GM23248 (cell line): ENCODE data around the gene CNOT2. TPM values are rescaled to one million over a fixed set of nuclear protein-coding genes. Genes with fewer than 3 reads are reported as not detected.
"Not testable (repeated sequence)": the region's sequence is repeated elsewhere in the genome, so short reads cannot be mapped to it uniquely, and the experiment has no call there.

Experiments used
- DNase-seq: peaks from one replicate; pipeline ENCODE4 v3.0.0-alpha.2; 2015
- H2AFZ ChIP-seq: fragments of 200-600 bp; sonication (generic); 2 replicates; pipeline ENCODE4 v1.6.1; 2016; ENCODE audit warnings: antibody characterized with exemption
- H3F3A ChIP-seq: fragments of 200-600 bp; sonication (generic); 2 replicates; pipeline ENCODE4 v1.6.1; 2016; ENCODE audit warnings: mild to moderate bottlenecking, antibody characterized with exemption, mixed run types; ENCODE audit not compliant: insufficient read depth
- H3K27ac ChIP-seq: fragments of 200-600 bp; sonication (generic); 2 replicates; pipeline ENCODE4 v1.5.1; 2016; ENCODE audit warnings: mild to moderate bottlenecking
- H3K27me3 ChIP-seq: fragments of 200-600 bp; sonication (generic); replicated peaks from 2 replicates; pipeline ENCODE4 v1.6.1; 2016; ENCODE audit warnings: mild to moderate bottlenecking; ENCODE audit not compliant: insufficient read depth
- H3K36me3 ChIP-seq: fragments of 200-600 bp; sonication (generic); 2 replicates; pipeline ENCODE4 v1.6.1; 2016; ENCODE audit warnings: low read depth, mild to moderate bottlenecking
- H3K4me1 ChIP-seq: fragments of 200-600 bp; sonication (generic); 2 replicates; pipeline ENCODE4 v1.6.1; 2016; ENCODE audit warnings: mild to moderate bottlenecking; ENCODE audit not compliant: insufficient read depth
- H3K4me2 ChIP-seq: fragments of 200-600 bp; sonication (generic); one replicate; pipeline ENCODE4 v1.6.1; 2016; ENCODE audit warnings: mild to moderate bottlenecking; ENCODE audit not compliant: unreplicated experiment
- H3K4me3 ChIP-seq: fragments of 200-600 bp; sonication (generic); 2 replicates; pipeline ENCODE4 v1.5.1; 2016; ENCODE audit warnings: mild to moderate bottlenecking
- H3K79me2 ChIP-seq: fragments of 200-600 bp; sonication (generic); 2 replicates; pipeline ENCODE4 v1.6.1; 2016; ENCODE audit warnings: mild to moderate bottlenecking; ENCODE audit not compliant: insufficient read depth
- H3K9ac ChIP-seq: fragments of 200-600 bp; sonication (generic); 2 replicates; pipeline ENCODE4 v1.6.1; 2016; ENCODE audit warnings: mild to moderate bottlenecking
- H3K9me2 ChIP-seq: fragments of 200-600 bp; sonication (generic); 2 replicates; pipeline ENCODE4 v1.6.1; 2016; ENCODE audit warnings: mixed run types, mild to moderate bottlenecking, moderate library complexity; ENCODE audit not compliant: insufficient read depth
- H3K9me3 ChIP-seq: fragments of 200-600 bp; sonication (generic); one replicate; pipeline ENCODE4 v1.6.1; 2017; ENCODE audit warnings: low read depth
- H4K20me1 ChIP-seq: fragments of 200-600 bp; sonication (generic); 2 replicates; pipeline ENCODE4 v1.6.0; 2016; ENCODE audit not compliant: insufficient read depth
- EZH2 ChIP-seq: fragments of 200-600 bp; sonication (generic); IDR thresholded peaks from 2 replicates; pipeline ENCODE4 v1.6.1; 2018; ENCODE audit warnings: antibody characterized with exemption, mild to moderate bottlenecking; ENCODE audit not compliant: insufficient read depth, poor library complexity, severe bottlenecking
- EZH2phosphoT487 ChIP-seq: fragments of 200-600 bp; sonication (generic); IDR thresholded peaks from 2 replicates; pipeline ENCODE4 v1.6.1; 2018; ENCODE audit warnings: antibody characterized with exemption, moderate library complexity, mild to moderate bottlenecking, low read depth; ENCODE audit not compliant: insufficient read depth
- WGBS, 2 experiments: methylation state at CpG; one replicate each; pipeline ENCODE4 v1.1.6; 2015 to 2017; ENCODE audit warnings: low lambda C conversion rate in 2 of 2, low coverage in 1 of 2; ENCODE audit errors: missing lambda C conversion rate in 2 of 2; 5-methylcytosine and 5-hydroxymethylcytosine counted together
- in situ Hi-C: fragments of 300-500 bp; cut with MboI; formaldehyde crosslinking; loops from 2 replicates; pipeline ENCODE4 v1.15.0; 2020
- polyA plus RNA-seq: library from polyadenylated mRNA; unstranded; fragments of >200 nt; fragmentation: Nextera tagmentation; extraction: Ambion mirVana; gene quantifications from 2 replicates; pipeline ENCODE4 v1.2.1, GENCODE V29; 2016
- total RNA-seq: library from RNA; depleted of rRNA; stranded (reverse); fragments of >200 nt; shearing (Covaris generic); gene quantifications from 2 replicates; pipeline ENCODE4 v1.2.3, GENCODE V29; 2014

The CNOT2 gene
- total and polyA plus RNA-seq, 2 experiments from 2014 or later: 74.3 to 92.4 TPM

DNA sequence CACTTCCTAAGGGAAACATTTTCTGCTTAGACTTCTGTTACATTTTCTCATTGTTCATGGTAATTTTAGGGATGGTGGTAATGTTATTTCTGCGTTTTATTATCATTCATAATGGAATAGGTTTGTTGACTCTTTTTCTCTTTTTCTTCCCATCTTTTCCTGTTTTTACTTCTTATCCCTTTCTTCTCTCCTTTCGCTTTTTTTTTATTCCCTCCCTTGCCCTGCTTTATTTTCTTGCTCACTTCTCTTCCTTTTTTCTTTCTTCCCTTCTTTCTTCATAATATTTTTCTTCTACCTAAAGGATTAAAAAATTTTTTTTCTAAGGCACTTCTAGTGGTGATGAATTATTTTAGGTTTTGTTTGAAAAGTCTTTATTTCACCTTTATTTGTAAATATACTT, 45.6 kb downstream of the CNOT2 start:
- TF ChIP-seq EZH2phosphoT487 (no peak), EZH2 (no peak)
- no peaks in the 10 kb centered on the region for H3F3A ChIP-seq

DNA sequence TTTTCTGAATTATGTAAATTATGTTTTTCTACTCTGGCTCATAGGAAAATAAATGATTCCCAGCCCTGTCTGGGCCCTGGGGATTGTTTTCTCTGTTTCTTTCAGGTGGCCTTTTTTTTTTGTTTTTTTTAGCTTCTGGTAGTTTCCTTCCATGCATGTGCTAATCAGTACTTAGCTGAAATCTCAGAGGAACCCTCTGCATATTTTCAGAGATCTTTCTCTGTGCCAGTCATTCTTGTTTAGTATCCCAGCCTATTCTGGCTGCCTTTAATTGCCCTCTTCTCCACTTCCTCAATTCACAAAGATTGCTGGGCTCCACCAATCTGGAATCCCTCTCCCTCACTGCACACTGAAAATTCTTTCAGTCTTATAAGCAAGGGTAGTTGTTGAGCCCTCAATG, 46.9 kb downstream of the CNOT2 start:
- H3K9me3 ChIP-seq: no peaks in the 10 kb centered on the region
- no peak overlapping the region for H2AFZ ChIP-seq
- no peak for TF ChIP-seq EZH2phosphoT487
- TF ChIP-seq EZH2: no peak
- H3K9me2 ChIP-seq: no peaks in the 10 kb centered on the region
- no peaks in the 10 kb centered on the region for H3K4me1 ChIP-seq
- DNase-seq: no peak
- H3K9ac ChIP-seq: no peak overlapping the region
- H3K4me2 ChIP-seq: no peak overlapping the region
- no peak overlapping the region for H3K4me3 ChIP-seq
- H3K27me3 ChIP-seq: no peaks in the 10 kb centered on the region
- in situ Hi-C loops: no loop called here
- H4K20me1 ChIP-seq: 0 out of 2 replicates have a peak, but pooled peaks cover 4% of the 10 kb centered on the region
- peaks cover 30% of the 10 kb centered on the region for H3K36me3 ChIP-seq
- no peaks in the 10 kb centered on the region for H3F3A ChIP-seq
- peaks cover 99% of the 10 kb centered on the region for H3K79me2 ChIP-seq
- H3K27ac ChIP-seq: no peak overlapping the region

More for the DNA sequence above, 45.6 kb downstream of the CNOT2 start:
- peaks cover 30% of the 10 kb centered on the region for H3K36me3 ChIP-seq
- no peaks in the 10 kb centered on the region for H3K9me3 ChIP-seq
- H3K27ac ChIP-seq: no peak overlapping the region
- in situ Hi-C loops: no loop called here
- H3K4me3 ChIP-seq: no peak overlapping the region
- DNase-seq: no peak
- H2AFZ ChIP-seq: no peak overlapping the region
- H3K9me2 ChIP-seq: no peaks in the 10 kb centered on the region
- peaks cover 99% of the 10 kb centered on the region for H3K79me2 ChIP-seq
- no peaks in the 10 kb centered on the region for H3K4me1 ChIP-seq
- H3K4me2 ChIP-seq: no peak overlapping the region
- H4K20me1 ChIP-seq: 0 out of 2 replicates have a peak, but pooled peaks cover 4% of the 10 kb centered on the region
- H3K9ac ChIP-seq: no peak overlapping the region
- 94 to 100% methylated on average over 2 of the region's 2 CpGs for WGBS, 2 experiments
- no peaks in the 10 kb centered on the region for H3K27me3 ChIP-seq

DNA sequence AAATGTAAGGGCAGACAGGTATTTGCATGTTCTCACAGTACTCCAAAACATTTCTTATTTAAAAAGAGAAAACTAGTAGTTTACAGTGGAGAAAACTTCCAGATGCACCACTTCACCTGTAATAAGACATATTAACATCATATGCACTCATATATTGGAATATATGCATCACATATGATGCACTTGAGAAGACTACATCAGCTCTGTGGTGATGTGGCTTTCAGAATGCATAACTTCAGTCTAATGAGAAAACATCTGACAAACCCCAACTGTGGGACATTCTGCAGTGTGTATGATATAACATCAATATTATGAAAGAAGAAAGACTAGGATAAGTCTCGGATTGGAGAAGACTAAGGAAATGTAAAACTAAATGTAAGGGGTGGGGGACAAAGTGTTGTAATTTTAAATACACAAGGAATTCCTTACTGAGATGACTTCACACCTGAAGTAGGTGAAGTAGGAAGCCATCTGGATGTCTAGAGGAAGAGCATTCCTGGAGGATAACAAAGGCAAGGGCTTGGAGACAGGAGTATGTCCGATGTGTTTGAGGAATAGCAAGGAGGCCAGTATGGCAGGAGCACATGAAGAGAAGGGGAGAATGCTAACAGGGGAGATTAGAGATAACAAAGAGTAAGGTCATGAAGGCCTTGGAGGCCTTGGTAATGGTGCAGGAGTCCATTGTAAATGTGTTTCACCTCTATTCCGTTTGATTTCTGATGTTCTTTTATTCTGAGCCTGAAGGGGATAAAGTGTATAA, 49.0 kb downstream of the CNOT2 start:
- WGBS, 2 experiments: 98 to 99% methylated on average over 3 of the region's 3 CpGs

DNA sequence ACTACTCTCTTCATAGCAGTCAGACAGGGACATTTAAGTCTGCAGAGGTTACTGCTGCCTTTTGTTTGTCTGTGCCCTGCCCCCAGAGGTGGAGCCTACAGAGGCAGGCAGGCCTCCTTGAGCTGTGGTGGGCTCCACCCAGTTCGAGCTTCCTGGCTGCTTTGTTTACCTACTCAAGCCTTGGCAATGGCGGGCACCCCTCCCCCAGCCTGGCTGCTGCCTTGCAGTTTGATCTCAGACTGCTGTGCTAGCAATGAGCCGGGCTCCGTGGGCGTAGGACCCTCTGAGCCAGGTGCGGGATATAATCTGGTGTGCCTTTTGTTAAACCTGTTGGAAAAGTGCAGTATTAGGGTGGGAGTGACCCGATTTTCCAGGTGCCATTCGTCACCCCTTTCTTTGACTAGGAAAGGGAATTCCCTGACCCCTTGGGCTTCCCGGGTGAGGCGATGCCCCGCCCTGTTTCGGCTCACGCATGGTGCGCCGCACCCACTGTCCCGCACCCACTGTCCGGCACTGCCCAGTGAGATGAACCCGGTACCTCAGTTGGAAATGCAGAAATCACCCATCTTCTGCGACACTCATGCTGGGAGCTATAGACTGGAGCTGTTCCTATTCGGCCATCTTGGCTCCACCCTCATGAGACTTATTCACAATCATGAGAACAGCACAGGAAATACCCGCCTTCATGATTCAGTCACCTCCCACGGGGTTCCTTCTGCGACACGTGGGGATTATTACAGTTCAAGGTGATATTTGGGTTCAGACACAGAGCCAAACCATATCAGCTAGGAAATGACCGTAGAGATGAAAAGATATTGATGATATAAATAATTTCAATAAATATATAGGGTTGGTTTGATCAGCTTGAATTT, 61.7 kb downstream of the CNOT2 start:
- H3K4me2 ChIP-seq, H3F3A ChIP-seq, H3K27ac ChIP-seq, H3K36me3 ChIP-seq, H3K9me2 ChIP-seq, H3K9ac ChIP-seq, H3K4me3 ChIP-seq, H3K9me3 ChIP-seq, H3K4me1 ChIP-seq, H2AFZ ChIP-seq, H4K20me1 ChIP-seq, H3K27me3 ChIP-seq, in situ Hi-C loops: not testable (repeated sequence)
- peak; percentile 10 for DNase-seq
- 97% methylated on average over 24 to 25 of the region's 25 CpGs for WGBS, 2 experiments
- H3K79me2 ChIP-seq: peaks cover 90% of the 10 kb centered on the region

More for the DNA sequence above, 49.0 kb downstream of the CNOT2 start:
- Histone ChIP-seq H3K9me2 (no peaks in the 10 kb centered on the region), H3K4me2 (no peak overlapping the region), H4K20me1 (0 out of 2 replicates have a peak, but pooled peaks cover 4% of the 10 kb centered on the region), H2AFZ (no peak overlapping the region), H3K27ac (no peak overlapping the region), H3K9me3 (no peaks in the 10 kb centered on the region), H3K36me3 (peaks cover 14% of the 10 kb centered on the region), H3K4me1 (no peaks in the 10 kb centered on the region), H3K4me3 (no peak overlapping the region), H3K27me3 (no peaks in the 10 kb centered on the region), H3K79me2 (peaks cover 99% of the 10 kb centered on the region), H3K9ac (no peak overlapping the region), H3F3A (no peaks in the 10 kb centered on the region)
- in situ Hi-C loops: no loop called here
- no peak for TF ChIP-seq EZH2phosphoT487
- DNase-seq: no peak
